PFSK-1 (cell line): Measurements from ENCODE around the gene FSTL4.

Experiments used
- SIN3A ChIP-seq: IDR thresholded peaks from 2 replicates; pipeline ENCODE4 v1.6.1; 2012; ENCODE audit warnings: mild to moderate bottlenecking, low read length, moderate library complexity, borderline replicate concordance; ENCODE audit not compliant: insufficient read depth
- TAF1 ChIP-seq: IDR thresholded peaks from 2 replicates; pipeline ENCODE4 v1.6.1; 2012; ENCODE audit warnings: low read length, control low read depth, borderline replicate concordance; ENCODE audit not compliant: insufficient read depth

DNA sequence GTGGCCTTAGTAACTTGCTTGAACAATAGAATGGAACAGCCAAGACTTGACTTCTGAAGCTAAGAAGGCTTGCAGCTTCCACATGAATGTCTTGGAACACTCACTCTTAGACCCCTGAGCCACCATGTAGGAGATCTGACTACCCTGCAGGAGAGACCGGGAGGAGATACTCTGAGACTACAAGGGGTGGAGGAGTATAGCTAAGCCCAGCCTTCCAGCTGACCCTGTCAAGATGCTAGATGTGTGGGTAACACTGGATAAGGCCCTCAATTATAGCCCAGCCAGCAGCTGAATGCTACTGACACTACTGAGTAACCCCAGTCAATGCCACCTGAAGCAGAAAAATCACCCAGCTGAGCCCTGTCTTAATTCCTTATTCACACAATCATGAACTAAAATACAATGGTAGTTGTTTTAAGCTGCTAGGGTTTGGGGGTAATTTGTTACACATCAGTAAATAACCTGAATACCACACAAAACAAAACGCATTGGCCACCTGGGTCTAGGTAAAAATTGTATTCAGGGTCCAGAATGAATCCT is 180.9 kb downstream of the FSTL4 start:
- TF ChIP-seq SIN3A = no peak
- no peak for TF ChIP-seq TAF1
